Testis (tissue), 2 donors: ENCODE results near the gene SPATA13.

Experiments
- CTCF ChIP-seq, 3 experiments: fragments of 450-650 bp in 2 of 3; fragments of 200-600 bp in 1 of 3; sonication (generic) in 1 of 3; IDR thresholded peaks; one replicate each; pipeline ENCODE4 v1.5.1; 2016 to 2019; ENCODE audit warnings: antibody characterized with exemption in 3 of 3, mild to moderate bottlenecking in 2 of 3, moderate library complexity in 1 of 3
- POLR2A ChIP-seq: fragments of 450-650 bp; IDR thresholded peaks from one replicate; pipeline ENCODE4 v1.6.1; 2017; ENCODE audit warnings: antibody characterized with exemption, mild to moderate bottlenecking, moderate library complexity

GRCh38 chr13:24202215-24202614, 41.7 kb downstream of the SPATA13 start:
- TF ChIP-seq POLR2A: no peak
- TF ChIP-seq CTCF (IDR thresholded peaks at IDR 0.05): no peak
